ENCODE data around the gene BICDL2.

DNA sequence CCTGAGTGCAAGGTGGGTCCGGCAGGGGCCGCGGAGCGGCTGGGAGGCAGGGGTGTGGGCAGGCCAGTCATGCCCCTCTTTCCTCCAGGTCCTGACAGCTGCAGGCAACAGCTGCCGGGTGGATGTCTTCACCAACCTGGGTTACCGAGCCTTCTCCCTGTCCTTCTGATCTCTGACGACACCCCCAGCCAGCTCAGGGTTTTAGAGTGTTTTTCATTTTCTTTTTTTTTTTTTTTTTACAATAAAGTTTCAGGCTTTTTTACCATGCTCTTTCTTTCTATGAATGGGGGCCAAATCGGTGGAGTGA lies 9.3 kb downstream of the BICDL2 start:
- TF ChIP-seq, protein P1, sequence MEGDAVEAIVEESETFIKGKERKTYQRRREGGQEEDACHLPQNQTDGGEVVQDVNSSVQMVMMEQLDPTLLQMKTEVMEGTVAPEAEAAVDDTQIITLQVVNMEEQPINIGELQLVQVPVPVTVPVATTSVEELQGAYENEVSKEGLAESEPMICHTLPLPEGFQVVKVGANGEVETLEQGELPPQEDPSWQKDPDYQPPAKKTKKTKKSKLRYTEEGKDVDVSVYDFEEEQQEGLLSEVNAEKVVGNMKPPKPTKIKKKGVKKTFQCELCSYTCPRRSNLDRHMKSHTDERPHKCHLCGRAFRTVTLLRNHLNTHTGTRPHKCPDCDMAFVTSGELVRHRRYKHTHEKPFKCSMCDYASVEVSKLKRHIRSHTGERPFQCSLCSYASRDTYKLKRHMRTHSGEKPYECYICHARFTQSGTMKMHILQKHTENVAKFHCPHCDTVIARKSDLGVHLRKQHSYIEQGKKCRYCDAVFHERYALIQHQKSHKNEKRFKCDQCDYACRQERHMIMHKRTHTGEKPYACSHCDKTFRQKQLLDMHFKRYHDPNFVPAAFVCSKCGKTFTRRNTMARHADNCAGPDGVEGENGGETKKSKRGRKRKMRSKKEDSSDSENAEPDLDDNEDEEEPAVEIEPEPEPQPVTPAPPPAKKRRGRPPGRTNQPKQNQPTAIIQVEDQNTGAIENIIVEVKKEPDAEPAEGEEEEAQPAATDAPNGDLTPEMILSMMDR (IDR thresholded peaks at IDR 0.05): no peak
- TF ChIP-seq POLR2A (IDR thresholded peaks at IDR 0.05) (no peak), POLR2AphosphoS5 (IDR thresholded peaks at IDR 0.05) (no peak), EP300 (IDR thresholded peaks at IDR 0.05) (no peak)

All from suprapubic skin (tissue), 4 donors.